ENCODE results near the gene TMEM150A.
"Not testable (repeated sequence)": the region's sequence is repeated elsewhere in the genome, so short reads cannot be mapped to it uniquely, and the experiment has no call there.

The TMEM150A gene

DNA sequence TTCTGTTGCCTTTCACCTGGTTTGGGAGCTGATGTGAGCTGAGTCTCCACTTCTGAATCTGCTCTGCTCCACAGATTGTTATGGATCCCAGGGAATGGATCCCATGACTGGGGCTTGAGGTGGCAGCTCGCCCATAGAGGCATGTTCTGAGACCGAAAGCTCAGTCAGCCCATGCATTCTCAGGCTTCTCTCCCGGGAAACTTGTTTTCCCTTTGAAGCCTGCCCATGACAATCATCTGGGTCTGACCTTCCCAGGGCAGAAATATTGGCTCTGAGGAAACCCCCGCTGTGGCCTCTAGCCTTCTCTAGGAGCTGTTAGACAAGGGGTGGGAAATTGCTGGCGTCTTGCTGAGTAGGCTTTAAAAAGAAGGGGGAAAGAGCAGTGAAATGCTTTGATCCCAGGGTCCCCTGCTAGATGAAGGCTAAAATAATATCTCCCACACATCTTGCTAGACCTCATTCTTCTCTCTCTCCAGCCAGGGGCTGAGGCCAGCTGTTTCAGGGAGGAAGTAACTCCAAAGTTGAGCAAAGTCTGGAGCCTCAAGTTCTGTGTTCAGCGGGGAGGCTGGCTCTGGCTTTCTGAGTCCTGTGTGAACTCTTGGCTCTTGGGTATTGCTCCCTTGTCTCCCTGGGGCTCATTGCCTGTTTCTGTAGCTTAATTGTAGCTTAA is 23.1 kb downstream of the TMEM150A start:
- H3K4me2 ChIP-seq (ENCODE audit: low read length): peak overlapping the region; percentile 87
- H3K27me3 ChIP-seq (ENCODE audit: control insufficient read depth, insufficient read depth, low read length): no peaks in the 10 kb centered on the region
- H3K36me3 ChIP-seq (ENCODE audit: insufficient read depth, low read length): no peaks in the 10 kb centered on the region
- H3K9me3 ChIP-seq (replicated peaks; ENCODE audit: low read length): no peaks in the 10 kb centered on the region
- peaks cover 40% of the 10 kb centered on the region for H3K4me1 ChIP-seq (ENCODE audit: control insufficient read depth, insufficient read depth, low read length)
- H3K9ac ChIP-seq (ENCODE audit: low read depth, low read length): peak overlapping the region; percentile 77
- peak overlapping the region; percentile 65 for H3K4me3 ChIP-seq (ENCODE audit: low read length)

DNA sequence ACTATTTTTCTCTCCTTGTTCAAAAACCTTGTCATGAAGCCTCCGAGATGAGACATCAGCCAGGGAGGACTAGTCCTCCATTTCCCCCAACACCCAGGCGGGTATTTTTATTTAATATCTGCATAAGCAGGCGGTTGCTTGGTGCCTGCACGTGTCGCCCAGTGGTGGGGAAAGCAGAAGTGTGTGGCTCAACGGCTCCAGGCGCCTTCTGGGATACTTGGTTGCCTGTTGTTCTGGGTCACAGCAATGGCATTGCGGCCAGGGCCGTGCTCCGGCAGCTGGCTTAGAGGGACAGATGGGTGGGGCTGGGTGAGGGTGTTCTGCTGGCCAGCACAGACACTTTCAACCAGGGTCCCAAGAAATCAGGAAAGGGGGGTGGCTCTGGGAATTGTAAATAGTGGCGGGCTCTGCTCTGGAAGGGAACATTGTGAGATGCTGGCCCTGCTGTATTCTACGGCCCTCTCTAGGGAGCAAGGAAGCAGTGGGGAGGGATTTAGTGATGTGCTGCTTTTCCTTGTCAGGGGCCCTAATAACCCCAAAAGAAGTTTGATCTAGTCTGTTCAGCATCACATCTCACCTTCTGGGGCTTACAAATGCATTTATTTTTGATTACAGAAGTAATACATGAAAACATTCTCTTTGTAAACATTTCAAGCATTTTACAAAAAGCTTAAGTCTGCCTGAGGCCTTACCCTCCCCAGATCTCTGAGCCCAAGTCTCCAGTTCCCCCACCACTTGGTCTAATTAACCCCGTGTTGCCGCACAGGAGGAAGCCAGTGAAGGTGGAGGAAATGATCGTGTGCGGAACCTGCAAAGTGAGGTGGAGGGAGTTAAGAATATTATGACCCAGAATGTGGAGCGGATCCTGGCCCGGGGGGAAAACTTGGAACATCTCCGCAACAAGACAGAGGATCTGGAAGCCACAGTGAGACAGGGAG is 24.0 kb downstream of the TMEM150A start:
- H3K4me1 ChIP-seq (ENCODE audit: control insufficient read depth, insufficient read depth, low read length): peaks cover 33% of the 10 kb centered on the region
- no peaks in the 10 kb centered on the region for H3K36me3 ChIP-seq (ENCODE audit: insufficient read depth, low read length)
- H3K4me2 ChIP-seq (ENCODE audit: low read length): peak overlapping the region; percentile 87
- no peaks in the 10 kb centered on the region for H3K27me3 ChIP-seq (ENCODE audit: control insufficient read depth, insufficient read depth, low read length)
- peak overlapping the region; percentile 65 for H3K4me3 ChIP-seq (ENCODE audit: low read length)
- peak overlapping the region; percentile 77 for H3K9ac ChIP-seq (ENCODE audit: low read depth, low read length)
- no peaks in the 10 kb centered on the region for H3K9me3 ChIP-seq (replicated peaks; ENCODE audit: low read length)

DNA sequence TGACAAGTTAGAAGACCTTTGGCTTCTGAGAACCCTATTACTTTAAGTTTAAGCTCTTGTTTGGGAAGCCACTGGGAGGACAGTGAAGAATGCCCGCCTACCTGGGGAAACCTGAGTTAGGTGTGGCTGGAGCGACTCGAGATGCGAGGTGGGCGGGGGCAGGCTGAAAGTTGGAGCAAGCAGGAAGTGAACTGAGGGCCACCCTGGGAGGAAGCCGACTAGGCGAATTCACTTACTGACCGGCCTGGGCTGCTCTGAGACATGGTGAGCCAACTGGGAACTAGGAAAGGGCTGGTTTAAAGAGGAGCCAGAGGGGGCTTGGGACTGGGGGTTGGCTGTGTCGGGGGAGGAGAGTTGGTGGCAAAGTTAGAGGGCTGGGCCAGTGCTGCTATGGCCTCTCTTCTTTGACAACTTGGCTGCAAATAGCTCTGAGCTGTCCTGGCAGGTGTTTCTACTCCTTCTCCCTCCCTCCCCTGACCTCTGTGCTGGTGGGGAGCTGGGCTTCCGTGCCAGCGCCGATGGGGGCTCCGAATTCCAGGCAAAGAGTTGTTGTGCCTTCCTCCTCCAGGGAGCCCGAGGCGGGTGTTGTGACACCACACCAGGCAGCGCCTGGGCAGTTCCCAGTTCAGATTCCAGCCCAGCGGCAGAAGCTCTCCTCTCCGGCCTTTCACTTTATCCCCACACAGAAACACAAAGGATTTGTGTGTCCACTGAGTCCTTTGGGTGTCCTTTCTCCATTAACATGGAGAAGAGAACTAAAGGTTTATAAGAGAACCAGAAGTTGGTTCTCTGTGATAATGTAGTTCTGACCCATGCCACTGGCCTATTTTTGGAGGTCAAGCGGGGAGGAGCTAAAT is 24.9 kb downstream of the TMEM150A start, which contains the start of gene VAMP8:
TSS of gene VAMP8 (plus strand) at position 201 of the 857 bp plus-strand sequence. CDS start at position 262, 61 bp downstream.
- no peaks in the 10 kb centered on the region for H3K36me3 ChIP-seq (ENCODE audit: insufficient read depth, low read length)
- H3K27me3 ChIP-seq (ENCODE audit: control insufficient read depth, insufficient read depth, low read length): no peaks in the 10 kb centered on the region
- no peaks in the 10 kb centered on the region for H3K9me3 ChIP-seq (replicated peaks; ENCODE audit: low read length)
- H3K4me2 ChIP-seq (ENCODE audit: low read length): peak within 1 kb of the TSS; percentile 87
- peak within 1 kb of the TSS; percentile 77 for H3K9ac ChIP-seq (ENCODE audit: low read depth, low read length)
- H3K4me1 ChIP-seq (ENCODE audit: control insufficient read depth, insufficient read depth, low read length): peaks cover 32% of the 10 kb centered on the region
- peak within 1 kb of the TSS; percentile 65 for H3K4me3 ChIP-seq (ENCODE audit: low read length)

DNA sequence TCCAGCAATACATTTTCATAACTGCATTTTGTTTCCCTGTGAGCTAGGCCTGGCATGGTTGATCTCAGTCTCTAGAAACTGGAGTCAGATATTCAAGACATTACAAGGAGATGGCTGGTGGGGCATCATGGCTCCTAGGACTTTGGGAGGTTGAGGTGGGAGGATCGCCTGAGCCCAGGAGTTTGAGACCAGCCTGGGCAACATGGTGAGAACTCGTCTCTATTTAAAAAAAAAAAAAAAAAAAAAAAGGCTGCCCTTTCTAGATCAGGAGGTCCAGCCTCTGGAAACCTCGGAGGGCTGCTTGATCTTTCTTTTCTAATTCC is 25.5 kb downstream of the TMEM150A start:
- Histone ChIP-seq H3K4me3 (ENCODE audit: low read length) (peak overlapping the region; percentile 65), H3K4me1 (ENCODE audit: control insufficient read depth, insufficient read depth, low read length) (peaks cover 32% of the 10 kb centered on the region), H3K36me3 (ENCODE audit: insufficient read depth, low read length) (no peaks in the 10 kb centered on the region), H3K9ac (ENCODE audit: low read depth, low read length) (peak overlapping the region; percentile 77), H3K9me3 (replicated peaks; ENCODE audit: low read length) (no peaks in the 10 kb centered on the region), H3K27me3 (ENCODE audit: control insufficient read depth, insufficient read depth, low read length) (no peaks in the 10 kb centered on the region), H3K4me2 (ENCODE audit: low read length) (peak overlapping the region; percentile 87)

DNA sequence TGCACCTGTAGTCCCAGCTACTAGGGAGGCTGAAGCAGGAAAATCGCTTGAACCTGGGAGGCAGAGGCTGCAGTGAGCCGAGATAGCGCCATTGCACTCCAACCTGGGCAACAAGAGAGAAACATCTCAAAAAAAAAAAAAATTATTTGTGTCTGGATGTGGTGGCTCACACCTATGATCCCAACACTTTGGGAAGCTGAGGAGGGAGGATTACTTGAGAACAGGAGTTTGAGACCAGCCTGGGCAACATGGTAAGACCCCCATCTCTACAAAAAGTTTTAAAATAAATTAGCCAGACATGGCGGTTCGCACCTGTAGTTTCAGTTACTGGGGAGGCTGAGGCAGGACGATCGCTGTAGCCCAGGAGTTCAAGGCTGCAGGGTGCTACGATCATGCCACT is 26.8 kb downstream of the TMEM150A start:
- Histone ChIP-seq H3K4me2 (ENCODE audit: low read length) (no peak overlapping the region), H3K27me3 (ENCODE audit: control insufficient read depth, insufficient read depth, low read length) (peaks cover 5% of the 10 kb centered on the region), H3K9me3 (replicated peaks; ENCODE audit: low read length) (no peaks in the 10 kb centered on the region), H3K9ac (ENCODE audit: low read depth, low read length) (no peak overlapping the region), H3K4me3 (ENCODE audit: low read length) (no peak overlapping the region), H3K36me3 (ENCODE audit: insufficient read depth, low read length) (no peaks in the 10 kb centered on the region), H3K4me1 (ENCODE audit: control insufficient read depth, insufficient read depth, low read length) (peaks cover 32% of the 10 kb centered on the region)

DNA sequence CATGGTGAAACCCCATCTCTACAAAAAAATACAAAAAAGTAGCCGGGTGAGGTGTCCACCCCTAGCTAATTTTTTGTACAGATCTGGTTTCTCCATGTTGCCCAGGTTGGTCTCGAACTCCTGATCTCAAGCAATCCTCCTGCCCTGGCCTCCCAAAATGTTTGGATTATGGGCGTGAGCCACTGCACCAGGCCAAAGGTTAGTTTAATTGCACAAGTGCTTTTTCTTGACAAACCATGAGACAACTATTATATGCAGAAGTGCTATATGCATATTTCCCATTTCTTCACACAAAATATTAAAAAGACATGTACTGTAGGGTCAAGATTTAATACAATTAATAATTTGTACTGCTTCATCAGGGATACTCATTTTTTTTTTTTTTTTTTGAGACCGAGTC is 36.2 kb downstream of the TMEM150A start:
- Histone ChIP-seq H3K27me3 (ENCODE audit: control insufficient read depth, insufficient read depth, low read length) (peaks cover 3% of the 10 kb centered on the region), H3K4me3 (ENCODE audit: low read length) (no peak overlapping the region), H3K4me2 (ENCODE audit: low read length) (no peak overlapping the region), H3K9ac (ENCODE audit: low read depth, low read length) (no peak overlapping the region), H3K9me3 (replicated peaks; ENCODE audit: low read length) (no peaks in the 10 kb centered on the region), H3K4me1 (ENCODE audit: control insufficient read depth, insufficient read depth, low read length) (peaks cover 3% of the 10 kb centered on the region), H3K36me3 (ENCODE audit: insufficient read depth, low read length) (no peaks in the 10 kb centered on the region)

DNA sequence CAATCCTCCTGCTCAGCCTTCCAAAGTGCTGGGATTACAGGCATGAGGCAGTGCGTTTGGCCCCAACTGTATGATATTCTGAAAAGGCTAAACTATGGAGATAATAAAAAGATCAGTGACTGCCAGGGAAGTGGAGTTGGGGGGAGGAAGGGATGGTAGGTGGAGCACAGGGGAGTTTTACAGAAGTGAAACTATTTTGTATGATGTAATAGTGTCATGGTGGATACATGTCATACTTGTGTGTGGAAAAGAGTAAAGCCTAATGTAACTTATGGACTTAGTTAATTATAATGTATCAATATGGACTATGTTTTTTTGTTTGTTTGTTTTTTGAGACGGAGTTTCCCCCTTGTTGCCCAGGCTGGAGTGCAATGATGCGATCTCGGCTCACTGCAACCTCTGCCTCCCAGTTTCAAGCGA is 38.3 kb downstream of the TMEM150A start:
- H3K27me3 ChIP-seq (ENCODE audit: control insufficient read depth, insufficient read depth, low read length): no peaks in the 10 kb centered on the region
- H3K4me1 ChIP-seq (ENCODE audit: control insufficient read depth, insufficient read depth, low read length): peaks cover 12% of the 10 kb centered on the region
- no peak overlapping the region for H3K4me3 ChIP-seq (ENCODE audit: low read length)
- H3K9ac ChIP-seq (ENCODE audit: low read depth, low read length): no peak overlapping the region
- H3K36me3 ChIP-seq (ENCODE audit: insufficient read depth, low read length): no peaks in the 10 kb centered on the region
- H3K9me3 ChIP-seq (replicated peaks; ENCODE audit: low read length): no peaks in the 10 kb centered on the region
- no peak overlapping the region for H3K4me2 ChIP-seq (ENCODE audit: low read length)

DNA sequence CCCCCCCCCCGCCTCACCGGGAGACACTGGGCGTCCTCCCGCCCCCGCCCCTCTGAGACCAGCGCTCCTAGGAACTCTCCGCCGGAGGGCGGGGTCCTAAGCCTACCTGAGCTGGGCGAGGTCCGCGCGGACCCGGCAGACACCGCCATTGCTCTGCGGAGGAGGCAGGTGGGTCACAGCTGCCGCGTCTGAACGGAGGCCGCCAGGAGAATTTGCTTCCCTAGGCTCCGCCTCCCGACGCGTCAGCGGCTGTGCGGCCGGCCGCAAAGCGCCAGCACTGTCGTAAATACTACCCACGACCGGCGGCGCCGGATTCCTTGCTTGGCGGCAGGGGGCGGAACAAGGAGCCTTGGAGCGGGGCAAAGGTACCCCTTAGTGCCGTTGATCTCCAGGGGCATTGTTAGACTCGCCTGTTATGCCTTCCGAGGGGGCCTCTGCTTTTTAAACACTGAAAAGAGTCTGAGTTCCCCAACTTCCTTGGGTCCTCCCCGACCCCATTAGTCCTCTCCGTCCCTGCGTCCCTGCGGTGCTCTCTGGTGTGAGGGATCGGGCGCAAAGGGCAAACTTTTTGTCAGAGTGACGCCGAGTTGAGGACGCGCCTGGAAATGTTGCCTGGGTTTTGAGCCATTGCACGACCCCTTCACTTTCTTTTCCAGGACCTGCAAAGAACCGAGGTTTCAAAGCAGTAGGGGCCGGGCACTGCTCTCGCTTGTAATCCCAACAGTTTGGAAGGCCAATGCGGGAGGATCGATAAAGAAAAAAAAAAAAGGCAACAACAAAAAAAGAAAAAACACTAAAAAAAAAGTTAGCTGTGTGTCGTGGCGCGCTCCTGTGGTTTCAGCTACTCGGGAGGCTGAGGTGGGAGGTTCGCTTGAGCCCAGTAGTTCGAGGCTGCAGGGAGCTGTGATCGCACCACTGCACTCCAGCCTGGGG is 41.0 kb downstream of the TMEM150A start, which contains the start of gene GGCX:
TSS of gene GGCX (minus strand) at position 214 of the 933 bp plus-strand sequence. CDS start at position 149, 65 bp downstream.
- peak within 1 kb of the TSS; percentile 90 for H3K4me3 ChIP-seq (ENCODE audit: low read length)
- no peaks in the 10 kb centered on the region for H3K27me3 ChIP-seq (ENCODE audit: control insufficient read depth, insufficient read depth, low read length)

DNA sequence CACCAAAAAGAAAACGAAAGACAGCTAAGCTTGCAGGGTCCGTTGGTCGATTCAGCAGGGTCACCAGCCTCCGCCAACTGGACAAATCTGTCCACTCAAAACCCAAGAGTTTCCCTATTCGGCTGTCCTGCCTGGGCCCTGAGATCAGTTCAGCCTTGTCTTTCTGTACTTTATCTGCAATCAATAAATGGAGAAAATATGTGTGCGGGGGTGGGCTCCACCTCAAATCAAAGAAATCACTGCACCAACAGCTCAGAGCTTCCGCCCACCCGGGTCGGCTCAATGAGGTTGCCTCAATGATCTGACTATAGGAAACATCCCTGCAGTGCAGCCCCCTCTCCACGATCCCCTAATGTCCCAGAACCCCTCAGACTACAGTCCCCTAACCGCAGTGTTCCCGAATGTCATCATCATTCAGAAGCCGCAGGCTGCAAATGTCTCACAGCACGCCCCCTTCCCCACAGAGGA is 41.7 kb downstream of the TMEM150A start:
- Histone ChIP-seq H3K9ac (ENCODE audit: low read depth, low read length) (peak overlapping the region; percentile 82), H3K4me2 (ENCODE audit: low read length) (peak overlapping the region; percentile 89), H3K9me3 (replicated peaks; ENCODE audit: low read length) (no peaks in the 10 kb centered on the region)

More for the DNA sequence above, 41.0 kb downstream of the TMEM150A start, which contains the start of gene GGCX:
- Histone ChIP-seq H3K9me3 (replicated peaks; ENCODE audit: low read length) (no peaks in the 10 kb centered on the region), H3K4me2 (ENCODE audit: low read length) (peak within 1 kb of the TSS; percentile 89), H3K36me3 (ENCODE audit: insufficient read depth, low read length) (peaks cover 13% of the 10 kb centered on the region), H3K9ac (ENCODE audit: low read depth, low read length) (peak within 1 kb of the TSS; percentile 82), H3K4me1 (ENCODE audit: control insufficient read depth, insufficient read depth, low read length) (peaks cover 12% of the 10 kb centered on the region)

DNA sequence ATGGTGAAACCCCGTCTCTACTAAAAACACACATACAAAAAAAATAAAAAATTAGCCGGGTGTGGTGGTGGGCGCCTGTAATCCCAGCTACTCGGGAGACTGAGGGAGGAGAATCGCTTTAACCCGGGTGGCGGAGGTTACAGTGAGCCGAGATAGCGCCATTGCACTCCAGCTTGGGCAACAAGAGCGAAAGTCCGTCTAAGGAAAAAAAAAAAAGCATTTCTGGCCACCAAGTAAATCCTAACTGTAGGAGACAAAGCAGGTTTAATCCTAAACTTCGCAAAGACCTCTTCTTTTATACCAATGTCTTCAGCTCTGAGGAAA is 42.1 kb downstream of the TMEM150A start:
- H3K36me3 ChIP-seq (ENCODE audit: insufficient read depth, low read length): peaks cover 17% of the 10 kb centered on the region
- H3K9me3 ChIP-seq (replicated peaks; ENCODE audit: low read length); H3K27me3 ChIP-seq (ENCODE audit: control insufficient read depth, insufficient read depth, low read length): not testable (repeated sequence)
- H3K9ac ChIP-seq (ENCODE audit: low read depth, low read length): peak overlapping the region; percentile 82
- peaks cover 12% of the 10 kb centered on the region for H3K4me1 ChIP-seq (ENCODE audit: control insufficient read depth, insufficient read depth, low read length)
- H3K4me2 ChIP-seq (ENCODE audit: low read length): peak overlapping the region; percentile 89
- peak overlapping the region; percentile 90 for H3K4me3 ChIP-seq (ENCODE audit: low read length)

More for the DNA sequence above, 41.7 kb downstream of the TMEM150A start:
- H3K27me3 ChIP-seq (ENCODE audit: control insufficient read depth, insufficient read depth, low read length): no peaks in the 10 kb centered on the region
- H3K4me3 ChIP-seq (ENCODE audit: low read length): peak overlapping the region; percentile 90
- H3K4me1 ChIP-seq (ENCODE audit: control insufficient read depth, insufficient read depth, low read length): peaks cover 12% of the 10 kb centered on the region
- peaks cover 16% of the 10 kb centered on the region for H3K36me3 ChIP-seq (ENCODE audit: insufficient read depth, low read length)
